K562 (cell line): ENCODE results near the gene RIPOR1. TPM values are rescaled to one million over a fixed set of nuclear protein-coding genes. Genes with fewer than 3 reads are reported as not detected.

Experiments used
- ARID2 ChIP-seq: fragments of 450-650 bp; IDR thresholded peaks from 2 replicates; pipeline ENCODE4 v1.6.1; 2017; ENCODE audit warnings: antibody characterized with exemption, mild to moderate bottlenecking
- ATF1 ChIP-seq, 2 experiments: fragments of 450-650 bp in 1 of 2; IDR thresholded peaks; 2 replicates each; pipeline ENCODE4 v1.6.1; 2016; ENCODE audit warnings: missing compliant biosample characterization in 1 of 2, missing genetic modification characterization in 1 of 2
- FOXK1 ChIP-seq: sonication (generic); formaldehyde crosslinking; IDR thresholded peaks from 2 replicates; pipeline ENCODE4 v1.8.0; 2022; ENCODE audit warnings: missing genetic modification reagents, mild to moderate bottlenecking, borderline replicate concordance
- HDAC8 ChIP-seq: fragments of 450-650 bp; IDR thresholded peaks from 2 replicates; pipeline ENCODE4 v1.6.1; 2016; ENCODE audit warnings: mild to moderate bottlenecking, missing genetic modification characterization, moderate library complexity, missing compliant biosample characterization
- KLF13 ChIP-seq: fragments of 450-650 bp; IDR thresholded peaks from 2 replicates; pipeline ENCODE4 v1.6.1; 2016; ENCODE audit warnings: missing genetic modification characterization, low read depth, mild to moderate bottlenecking, missing compliant biosample characterization, moderate library complexity, borderline replicate concordance
- PHTF2 ChIP-seq: fragments of 250-450 bp; sonication (Bioruptor Pico); IDR thresholded peaks from 2 replicates; pipeline ENCODE4 v1.5.0; 2021; ENCODE audit warnings: mild to moderate bottlenecking
- SRSF1 ChIP-seq: fragments of 200-400 bp; formaldehyde crosslinking; IDR thresholded peaks from 2 replicates; pipeline ENCODE4 v1.6.1; 2017; ENCODE audit warnings: mild to moderate bottlenecking, low read depth, low read length, moderate library complexity
- polyA plus RNA-seq, 8 experiments: library from polyadenylated mRNA; depleted of rRNA in 4 of 8; stranded (reverse) in 5 of 8; unstranded in 3 of 8; fragments of >200 nt; fragmentation: Nextera tagmentation in 2 of 8; fragmentation: Illumina TruSeq in 1 of 8; extraction: Ambion mirVana in 2 of 8; extraction: Trizol in 1 of 8; gene quantifications; 2 replicates each; pipeline versions ENCODE4 v1.2.1 to v1.2.3, GENCODE V29; 2011 to 2014; ENCODE audit warnings: inconsistent platforms in 1 of 8, missing spikeins in 1 of 8
- total RNA-seq, 7 experiments: library from RNA; depleted of rRNA in 6 of 7; stranded (reverse); fragments of >200 nt in 6 of 7; fragmentation: Illumina TruSeq in 2 of 7; extraction: Trizol in 2 of 7; gene quantifications; 2 replicates each; pipeline versions ENCODE4 v1.2.1 to v1.2.3, GENCODE V29; 2011 to 2021; ENCODE audit warnings: low replicate concordance in 1 of 7
- TF ChIP-seq, protein P1 (sequence below): fragments of 450-650 bp; IDR thresholded peaks from 2 replicates; pipeline ENCODE4 v1.6.1; 2018; ENCODE audit warnings: mild to moderate bottlenecking, low read depth; ENCODE audit not compliant: partially characterized antibody
- TF ChIP-seq, protein P2 (sequence below): fragments of 250-450 bp; sonication (Bioruptor Pico); IDR thresholded peaks from 2 replicates; pipeline ENCODE4 v1.5.1; 2021; ENCODE audit warnings: mild to moderate bottlenecking
- TF ChIP-seq, protein P3 (sequence below), 2 experiments: fragments of 200-800 bp in 1 of 2; sonication (Bioruptor generic) in 1 of 2; sonication (generic) in 1 of 2; formaldehyde crosslinking in 1 of 2; IDR thresholded peaks in 1 of 2; conservative IDR thresholded peaks in 1 of 2; 2 replicates each; pipeline versions ENCODE4 v1.5.0 to v1.6.1; 2016 to 2020; ENCODE audit warnings: missing compliant biosample characterization in 1 of 2, missing genetic modification characterization in 1 of 2, missing genetic modification reagents in 1 of 2
- TF ChIP-seq, protein P4 (sequence below), 2 experiments: fragments of 450-650 bp in 1 of 2; sonication (generic) in 1 of 2; formaldehyde crosslinking; conservative IDR thresholded peaks; 2 replicates each; pipeline versions ENCODE4 v1.4.0 to v1.8.1; 2020 to 2022; ENCODE audit warnings: mild to moderate bottlenecking in 1 of 2, missing genetic modification reagents in 1 of 2

RIPOR1 gene
- total and polyA plus RNA-seq, 9 of the 15 experiments (the other 6 are each of a cell fraction or from before 2014, with no cell fraction given), result 0.36 to 31.1 (median 3.0) TPM

DNA sequence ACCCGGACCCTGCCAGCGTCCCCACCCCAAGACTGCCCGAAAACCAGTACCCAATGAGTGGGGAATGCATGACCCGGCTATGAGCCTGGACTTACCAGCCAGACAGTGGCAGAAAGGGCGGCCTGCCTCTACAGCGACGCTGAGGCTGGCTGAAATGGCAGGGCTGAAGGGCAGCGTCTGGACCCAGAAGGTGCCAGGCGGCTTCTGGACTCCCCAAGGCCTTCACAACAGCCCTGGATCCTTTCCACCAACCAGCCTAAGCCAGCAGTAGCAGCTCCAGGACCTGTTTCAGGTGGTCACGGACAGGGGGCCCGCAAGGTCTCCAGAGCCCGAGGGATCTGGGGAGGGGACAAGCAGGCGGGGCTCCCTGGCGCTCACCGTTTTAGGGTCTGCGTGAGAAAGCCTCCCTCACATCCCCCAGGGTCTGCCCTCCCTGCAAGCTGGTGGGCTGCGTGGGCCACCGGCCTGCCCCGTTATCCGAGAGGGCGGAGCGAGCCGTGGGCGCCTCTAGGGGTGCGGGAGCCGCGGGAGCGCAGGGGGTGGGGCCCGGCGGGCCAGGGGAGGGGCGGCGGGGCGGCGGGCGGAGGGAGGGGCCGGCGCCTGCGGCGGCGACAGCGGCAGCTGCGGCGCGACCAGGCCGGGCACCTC is at the start of gene RIPOR1 (continued):
- TF ChIP-seq HDAC8 (tag), result 0 out of 2 replicates have a peak, but pooled peaks have one; percentile 26
- TF ChIP-seq KLF13, result no peak
- TF ChIP-seq FOXK1 (CRISPR knock-in tag), result no peak
- TF ChIP-seq, protein P1, sequence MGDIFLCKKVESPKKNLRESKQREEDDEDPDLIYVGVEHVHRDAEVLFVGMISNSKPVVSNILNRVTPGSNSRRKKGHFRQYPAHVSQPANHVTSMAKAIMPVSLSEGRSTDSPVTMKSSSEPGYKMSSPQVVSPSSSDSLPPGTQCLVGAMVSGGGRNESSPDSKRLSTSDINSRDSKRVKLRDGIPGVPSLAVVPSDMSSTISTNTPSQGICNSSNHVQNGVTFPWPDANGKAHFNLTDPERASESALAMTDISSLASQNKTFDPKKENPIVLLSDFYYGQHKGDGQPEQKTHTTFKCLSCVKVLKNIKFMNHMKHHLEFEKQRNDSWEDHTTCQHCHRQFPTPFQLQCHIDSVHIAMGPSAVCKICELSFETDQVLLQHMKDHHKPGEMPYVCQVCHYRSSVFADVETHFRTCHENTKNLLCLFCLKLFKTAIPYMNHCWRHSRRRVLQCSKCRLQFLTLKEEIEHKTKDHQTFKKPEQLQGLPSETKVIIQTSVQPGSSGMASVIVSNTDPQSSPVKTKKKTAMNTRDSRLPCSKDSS, result no peak
- TF ChIP-seq PHTF2 (CRISPR knock-in tag), result no peak
- TF ChIP-seq, protein P2, sequence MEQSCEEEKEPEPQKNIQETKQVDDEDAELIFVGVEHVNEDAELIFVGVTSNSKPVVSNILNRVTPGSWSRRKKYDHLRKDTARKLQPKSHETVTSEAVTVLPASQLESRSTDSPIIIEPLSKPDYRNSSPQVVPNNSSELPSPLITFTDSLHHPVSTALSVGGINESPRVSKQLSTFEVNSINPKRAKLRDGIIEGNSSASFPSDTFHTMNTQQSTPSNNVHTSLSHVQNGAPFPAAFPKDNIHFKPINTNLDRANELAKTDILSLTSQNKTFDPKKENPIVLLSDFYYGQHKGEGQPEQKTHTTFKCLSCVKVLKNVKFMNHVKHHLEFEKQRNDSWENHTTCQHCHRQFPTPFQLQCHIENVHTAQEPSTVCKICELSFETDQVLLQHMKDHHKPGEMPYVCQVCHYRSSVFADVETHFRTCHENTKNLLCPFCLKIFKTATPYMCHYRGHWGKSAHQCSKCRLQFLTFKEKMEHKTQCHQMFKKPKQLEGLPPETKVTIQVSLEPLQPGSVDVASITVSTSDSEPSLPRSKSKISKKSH, result no peak
- no peak for TF ChIP-seq ATF1 (CRISPR knock-in tag; IDR thresholded peaks at IDR 0.05)
- no peak for TF ChIP-seq ATF1 (tag; IDR thresholded peaks at IDR 0.05)
- TF ChIP-seq ARID2, result no peak
- TF ChIP-seq, protein P3, sequence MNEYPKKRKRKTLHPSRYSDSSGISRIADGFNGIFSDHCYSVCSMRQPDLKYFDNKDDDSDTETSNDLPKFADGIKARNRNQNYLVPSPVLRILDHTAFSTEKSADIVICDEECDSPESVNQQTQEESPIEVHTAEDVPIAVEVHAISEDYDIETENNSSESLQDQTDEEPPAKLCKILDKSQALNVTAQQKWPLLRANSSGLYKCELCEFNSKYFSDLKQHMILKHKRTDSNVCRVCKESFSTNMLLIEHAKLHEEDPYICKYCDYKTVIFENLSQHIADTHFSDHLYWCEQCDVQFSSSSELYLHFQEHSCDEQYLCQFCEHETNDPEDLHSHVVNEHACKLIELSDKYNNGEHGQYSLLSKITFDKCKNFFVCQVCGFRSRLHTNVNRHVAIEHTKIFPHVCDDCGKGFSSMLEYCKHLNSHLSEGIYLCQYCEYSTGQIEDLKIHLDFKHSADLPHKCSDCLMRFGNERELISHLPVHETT (CRISPR knock-in tag; conservative IDR thresholded peaks at IDR 0.05 in 1 of 2, IDR thresholded peaks at IDR 0.05 in 1 of 2), result 0 out of 4 replicates have a peak, but pooled peaks of 1 of the 2 experiments have one; percentile 54
- TF ChIP-seq SRSF1, result no peak
- TF ChIP-seq, protein P4, sequence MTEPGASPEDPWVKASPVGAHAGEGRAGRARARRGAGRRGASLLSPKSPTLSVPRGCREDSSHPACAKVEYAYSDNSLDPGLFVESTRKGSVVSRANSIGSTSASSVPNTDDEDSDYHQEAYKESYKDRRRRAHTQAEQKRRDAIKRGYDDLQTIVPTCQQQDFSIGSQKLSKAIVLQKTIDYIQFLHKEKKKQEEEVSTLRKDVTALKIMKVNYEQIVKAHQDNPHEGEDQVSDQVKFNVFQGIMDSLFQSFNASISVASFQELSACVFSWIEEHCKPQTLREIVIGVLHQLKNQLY (CRISPR knock-in tag; conservative IDR thresholded peaks at IDR 0.05), result no peak
